ENCODE results near the gene FRAS1.

Gene FRAS1

DNA sequence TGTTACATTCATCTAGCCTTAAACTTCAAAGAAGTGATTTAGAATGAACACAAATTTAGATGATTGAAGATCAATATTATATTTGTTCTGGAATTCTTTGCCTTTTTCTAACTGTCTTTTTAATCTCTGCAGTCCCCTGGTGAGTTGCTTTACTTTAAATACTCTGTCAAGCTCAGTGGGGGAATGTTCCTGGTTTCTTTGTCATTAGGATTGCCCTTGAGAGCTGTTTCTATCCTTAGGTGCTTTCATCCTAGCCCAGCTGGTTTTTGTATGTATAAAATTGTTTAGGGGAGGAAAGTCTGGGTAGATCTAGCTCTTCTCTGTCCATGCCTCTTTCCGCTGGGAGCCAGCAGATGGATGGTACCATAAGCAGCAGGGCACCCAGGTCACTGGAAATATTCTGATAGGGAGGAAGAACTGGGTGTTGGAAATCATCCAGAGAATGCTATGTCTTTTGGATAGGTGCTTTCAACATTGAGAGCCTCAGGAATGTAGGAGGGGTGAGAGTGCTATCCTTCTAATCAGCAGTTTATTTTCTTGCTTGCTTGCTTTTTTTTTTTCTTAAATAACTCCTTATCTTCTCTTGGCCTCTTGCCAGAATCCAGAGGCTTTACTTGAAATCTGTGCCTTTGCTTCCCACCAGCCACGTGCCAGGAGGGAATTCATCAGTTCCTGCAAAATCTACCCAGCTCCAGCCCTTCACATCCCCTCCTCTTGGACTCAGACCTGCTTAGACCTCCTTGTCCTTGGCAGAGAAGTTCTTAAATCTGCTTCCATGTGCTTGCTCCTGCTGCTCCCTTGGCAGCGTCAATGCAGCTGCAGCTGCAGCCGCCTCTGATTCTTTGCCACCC, 279.2 kb downstream of the FRAS1 start:
- DNase-seq: peak in 1 of 2 experiments; percentile 74

DNA sequence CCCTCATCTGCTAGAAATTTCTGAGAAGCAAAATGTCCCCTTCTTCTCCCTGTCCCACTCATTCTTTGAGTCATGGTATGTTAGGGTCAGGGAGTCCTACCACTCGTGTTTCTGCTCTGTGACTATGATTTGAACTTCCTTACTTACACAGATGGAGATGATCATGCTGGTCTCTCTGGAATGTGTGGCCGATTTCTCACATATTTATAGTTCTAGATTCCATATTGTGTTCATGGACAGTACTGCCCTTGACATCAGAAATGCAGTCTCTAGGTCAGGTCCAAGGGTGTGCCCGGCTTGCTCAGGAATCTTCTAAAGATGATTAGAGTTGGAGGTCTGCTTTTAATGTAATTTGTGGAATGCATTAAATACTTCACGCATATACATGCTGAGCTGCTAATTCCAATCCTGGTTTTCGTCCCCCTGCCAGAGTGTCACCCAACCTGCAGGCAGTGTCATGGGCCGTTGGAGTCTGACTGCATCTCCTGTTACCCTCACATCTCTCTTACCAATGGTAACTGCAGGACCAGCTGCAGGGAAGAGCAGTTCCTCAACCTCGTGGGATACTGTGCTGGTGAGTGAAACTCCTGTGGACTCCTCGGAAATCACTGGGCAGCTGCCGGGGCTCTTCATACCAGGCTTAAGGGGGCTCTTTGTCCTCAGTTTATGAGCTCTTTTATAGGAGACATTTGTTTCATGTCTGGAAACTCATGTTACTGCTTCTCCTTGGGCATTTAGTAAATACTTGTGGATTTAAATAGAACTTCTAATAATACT, 280.3 kb downstream of the FRAS1 start:
- DNase-seq: no peak

GRCh38 chr4:78342125-78342524, 285.0 kb downstream of the FRAS1 start:
- peak in 1 of 2 experiments; percentile 31 for DNase-seq

DNA sequence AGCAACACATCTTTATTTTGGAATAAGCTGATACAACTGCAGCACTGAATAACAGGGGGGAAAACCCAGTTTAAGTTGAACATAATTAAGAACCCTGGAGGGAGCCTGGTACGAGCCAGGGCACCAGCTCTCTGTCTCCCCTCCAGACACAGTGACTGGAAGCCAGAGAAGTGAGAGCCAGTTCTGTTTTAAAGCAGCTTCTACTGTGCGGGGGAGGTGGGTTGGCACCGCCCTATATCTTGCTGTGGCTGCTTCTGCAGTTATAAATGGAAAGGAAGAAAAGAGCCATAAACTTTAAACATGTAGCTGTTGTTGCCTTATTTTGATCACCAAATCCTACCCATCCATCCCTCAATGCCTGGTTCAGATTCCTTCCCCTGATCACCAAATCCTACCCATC, 286.6 kb downstream of the FRAS1 start:
- peak in 1 of 2 experiments; percentile 4 for DNase-seq

DNA sequence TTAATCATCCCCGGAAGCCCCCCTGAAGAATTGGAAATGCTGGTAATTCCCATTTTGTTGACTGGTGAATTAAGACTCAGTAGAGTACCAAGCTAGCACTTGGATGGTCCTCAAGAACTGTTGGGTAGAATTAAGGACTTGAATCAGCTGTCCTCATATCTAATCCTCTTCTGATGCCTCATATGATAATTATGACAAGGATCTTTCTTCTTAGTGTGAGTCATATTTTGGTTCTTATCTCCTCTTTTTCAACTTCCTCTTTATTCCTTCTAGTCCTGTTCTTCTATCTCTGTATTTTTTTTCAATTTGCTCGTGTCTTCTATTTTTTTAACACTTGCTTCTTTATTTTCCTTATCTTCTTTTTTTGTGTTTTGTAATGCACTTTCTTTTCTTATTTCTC, 288.1 kb downstream of the FRAS1 start:
- no peak for DNase-seq

DNA sequence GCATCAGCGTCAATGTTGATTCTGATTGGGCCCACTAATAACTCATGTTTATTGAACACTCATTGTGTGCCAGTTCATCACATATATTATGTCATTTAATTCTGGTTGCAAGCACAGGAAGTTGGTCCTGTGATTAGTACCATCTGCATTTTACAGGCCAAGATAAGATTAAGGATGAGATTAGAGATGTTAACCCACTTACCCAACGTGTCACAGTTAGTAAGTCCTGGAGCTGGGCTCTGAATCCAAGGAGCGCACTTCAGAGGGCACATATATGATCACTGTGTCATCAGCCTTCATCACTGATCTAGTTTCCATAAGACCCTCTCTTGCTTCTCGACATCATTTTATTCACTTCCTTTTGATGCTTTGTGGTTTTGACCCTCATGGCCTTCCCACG, 289.1 kb downstream of the FRAS1 start:
- DNase-seq: no peak

- DNase-seq: no peak
These were observed 290.4 kb downstream of the FRAS1 start for GRCh38 chr4:78347527-78347926.

- DNase-seq: no peak
These were observed 296.8 kb downstream of the FRAS1 start for GRCh38 chr4:78353921-78354320.

- DNase-seq: no peak
These were observed 297.7 kb downstream of the FRAS1 start for GRCh38 chr4:78354782-78355181.

GRCh38 chr4:78355306-78355705, 298.2 kb downstream of the FRAS1 start:
- DNase-seq: no peak

GRCh38 chr4:78356251-78356786, 299.2 kb downstream of the FRAS1 start:
- no peak for DNase-seq

DNA sequence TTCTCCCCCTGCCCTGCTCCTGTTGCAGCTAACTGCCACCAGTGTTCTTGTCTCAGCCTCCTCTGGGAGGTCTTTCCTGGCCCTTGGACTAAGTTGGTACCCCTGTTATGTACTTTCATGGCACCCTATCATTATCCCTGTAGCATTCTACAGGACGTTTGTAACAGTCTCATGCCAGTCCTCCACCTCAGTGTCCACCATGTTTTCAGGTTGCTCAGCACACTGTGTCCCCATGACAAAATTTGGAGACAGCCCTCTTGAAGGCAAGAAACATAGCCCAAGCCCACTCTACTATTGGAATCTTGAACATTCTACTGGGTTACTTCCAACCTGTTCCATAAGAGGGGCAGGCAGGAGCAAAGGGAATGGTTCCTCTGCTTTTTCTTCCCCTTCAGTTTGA, 300.0 kb downstream of the FRAS1 start:
- no peak for DNase-seq

DNA sequence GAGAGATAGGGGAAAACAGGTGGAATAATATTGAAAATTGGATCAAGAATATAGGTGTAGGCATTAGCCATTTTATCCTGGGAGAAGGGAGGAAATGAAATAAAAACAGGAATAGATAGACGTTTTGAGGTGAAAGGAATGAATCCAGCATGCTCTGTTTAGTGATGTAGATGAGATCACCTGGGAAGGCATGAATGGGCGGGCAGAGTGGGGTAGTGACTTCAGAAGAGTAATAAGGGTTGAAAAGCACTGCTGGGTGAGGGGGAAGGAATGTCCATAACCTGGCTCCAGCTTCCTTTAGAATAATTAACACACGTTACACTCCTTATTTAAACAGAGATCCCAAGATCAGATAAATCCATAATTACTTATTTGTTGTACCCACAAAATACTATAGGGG, 303.3 kb downstream of the FRAS1 start:
- DNase-seq: no peak

- DNase-seq: no peak
These were observed 304.5 kb downstream of the FRAS1 start for GRCh38 chr4:78361621-78362120.

DNA sequence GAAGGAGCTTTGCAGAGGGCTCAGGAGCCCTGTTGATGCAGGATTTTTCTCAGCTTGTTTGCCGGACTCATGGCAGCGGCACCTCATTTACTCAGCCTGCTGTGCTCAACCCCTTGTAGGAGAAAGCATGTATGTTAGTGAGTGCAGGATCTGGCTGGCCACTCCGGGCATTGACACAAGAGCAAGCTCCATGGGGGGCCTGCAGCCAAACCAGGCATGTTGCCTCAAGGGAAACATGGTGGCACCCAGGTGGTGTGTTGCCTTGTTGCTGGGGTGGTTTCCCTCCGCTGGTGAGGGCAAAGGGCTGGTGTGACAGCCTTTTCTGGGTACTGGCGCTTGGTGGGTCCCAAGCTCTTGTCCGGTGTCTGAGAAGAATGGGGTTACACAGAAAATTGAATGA, 305.2 kb downstream of the FRAS1 start:
- no peak for DNase-seq

GRCh38 chr4:78363031-78363570, 306.0 kb downstream of the FRAS1 start:
- no peak for DNase-seq

DNA sequence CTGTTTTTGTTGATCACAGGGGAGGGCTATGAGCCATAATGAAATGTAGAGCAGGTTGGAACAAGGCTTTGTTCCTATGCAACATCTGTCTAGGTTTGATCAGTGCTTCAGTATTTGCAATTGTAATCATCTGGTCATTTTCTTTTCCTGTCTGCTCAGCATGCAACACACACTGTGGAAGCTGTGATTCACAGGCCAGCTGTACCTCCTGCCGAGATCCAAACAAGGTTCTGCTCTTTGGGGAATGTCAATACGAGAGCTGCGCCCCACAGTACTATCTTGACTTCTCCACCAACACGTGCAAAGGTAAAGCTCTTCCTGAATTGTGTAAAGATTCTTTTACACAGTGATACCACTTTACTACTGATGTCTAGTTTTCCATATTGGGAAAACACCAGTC, 312.6 kb downstream of the FRAS1 start:
- DNase-seq: no peak

GRCh38 chr4:78370631-78371372, 313.7 kb downstream of the FRAS1 start:
- DNase-seq: no peak

DNA sequence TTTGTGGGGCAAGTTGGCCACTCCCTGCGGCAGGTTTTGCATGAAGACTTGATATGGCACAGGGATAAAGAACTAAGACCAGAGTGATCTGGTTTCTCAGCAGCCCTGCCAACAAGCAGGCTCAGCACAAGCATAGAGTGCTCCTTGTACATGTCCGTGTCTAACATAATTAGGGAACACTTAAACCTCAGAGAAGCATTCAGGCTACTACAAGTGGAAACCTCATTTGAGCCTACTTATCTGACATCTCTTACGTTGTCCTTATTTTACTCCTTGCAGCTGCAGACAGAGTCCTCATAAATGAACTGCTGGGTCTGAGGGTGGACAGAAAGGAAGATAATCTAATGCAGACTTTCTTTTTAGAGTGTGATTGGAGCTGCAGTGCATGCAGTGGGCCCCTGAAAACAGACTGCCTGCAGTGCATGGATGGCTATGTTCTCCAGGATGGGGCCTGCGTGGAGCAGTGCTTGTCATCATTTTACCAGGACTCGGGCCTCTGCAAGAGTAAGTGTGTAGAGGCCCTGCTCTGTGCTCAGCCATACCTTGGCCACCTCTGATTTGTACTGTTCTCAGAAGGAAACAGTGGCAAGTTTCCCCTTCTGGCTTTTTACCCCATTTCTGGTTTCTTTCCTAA, 315.3 kb downstream of the FRAS1 start:
- no peak for DNase-seq

GRCh38 chr4:78377555-78377954, 320.4 kb downstream of the FRAS1 start:
- DNase-seq: no peak

GRCh38 chr4:78379040-78379439, 321.9 kb downstream of the FRAS1 start:
- no peak for DNase-seq

All from NCI-H446 (cell line).